ENCODE results near the gene SIDT1.

SIDT1 gene

DNA sequence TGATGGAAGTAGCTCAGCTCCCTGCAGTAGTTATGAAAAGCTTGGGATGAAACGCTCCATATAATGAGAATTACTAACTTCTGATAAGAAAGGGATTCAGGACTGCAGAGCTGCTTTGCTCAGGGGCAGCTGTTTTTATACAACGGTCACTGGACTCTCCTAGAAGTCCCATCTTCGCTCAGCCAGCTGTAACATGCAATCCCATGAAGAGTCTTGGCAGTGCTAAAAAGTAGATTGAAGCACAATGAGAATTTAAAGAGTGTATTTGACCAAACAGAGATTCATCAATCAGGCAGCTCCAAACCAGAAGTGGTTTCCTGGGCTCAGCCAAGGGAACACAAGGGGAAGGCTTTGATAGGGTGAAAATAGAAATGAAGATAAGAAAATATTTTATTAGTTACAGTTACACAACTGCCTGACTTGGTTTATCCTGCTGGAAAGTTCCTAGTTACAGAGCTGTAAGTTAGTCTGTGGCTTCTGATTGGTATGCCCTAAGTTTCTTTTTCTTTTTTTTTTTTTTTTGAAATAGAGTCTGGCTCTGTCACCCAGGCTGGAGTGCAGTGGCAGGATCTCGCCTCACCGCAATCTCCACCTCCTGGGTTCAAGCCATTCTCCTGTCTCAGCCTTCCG is 24.1 kb downstream of the SIDT1 start:
- Histone ChIP-seq H3K9me3 (ENCODE audit: control extremely low read depth in 1 of 5, control insufficient read depth in 4 of 5, insufficient read depth in 2 of 5, low read depth in 1 of 5, low read length in 4 of 5) (no peaks in the 10 kb centered on the region), H3K27ac (ENCODE audit: insufficient read depth in 1 of 2, low read depth in 1 of 2, low read length in 2 of 2, poor library complexity in 1 of 2, severe bottlenecking in 2 of 2) (no peak overlapping the region), H3K27me3 (replicated peaks in 2 of 5; ENCODE audit: control insufficient read depth in 4 of 5, insufficient read depth in 5 of 5, low read length in 4 of 5) (no peaks in the 10 kb centered on the region), H3K4me3 (ENCODE audit: control insufficient read depth in 1 of 7, extremely low read depth in 1 of 7, insufficient read depth in 4 of 7, low read depth in 2 of 7, low read length in 6 of 7) (no peak overlapping the region), H3K36me3 (ENCODE audit: control insufficient read depth in 4 of 4, insufficient read depth in 4 of 4, low read length in 3 of 4) (peaks cover 0 to 3% (median 0%) of the 10 kb centered on the region in 4 experiments), H3K4me1 (ENCODE audit: control extremely low read depth in 1 of 4, control insufficient read depth in 4 of 4, insufficient read depth in 4 of 4, low read length in 3 of 4) (peaks cover 0 to 9% (median 4%) of the 10 kb centered on the region in 4 experiments)
- CTCF ChIA-PET: interaction anchor here (0.7 to 7.7 kb wide), 9 partner anchors 11 to 178 kb away, joined by 3 to 108 read pairs (median 6); no protein-coding TSS in a partner anchor
- POLR2A ChIA-PET: no interaction called here
- WGBS (ENCODE audit: insufficient coverage): 100% methylated on average over 3 of the region's 6 CpGs
- no peak for DNase-seq

DNA sequence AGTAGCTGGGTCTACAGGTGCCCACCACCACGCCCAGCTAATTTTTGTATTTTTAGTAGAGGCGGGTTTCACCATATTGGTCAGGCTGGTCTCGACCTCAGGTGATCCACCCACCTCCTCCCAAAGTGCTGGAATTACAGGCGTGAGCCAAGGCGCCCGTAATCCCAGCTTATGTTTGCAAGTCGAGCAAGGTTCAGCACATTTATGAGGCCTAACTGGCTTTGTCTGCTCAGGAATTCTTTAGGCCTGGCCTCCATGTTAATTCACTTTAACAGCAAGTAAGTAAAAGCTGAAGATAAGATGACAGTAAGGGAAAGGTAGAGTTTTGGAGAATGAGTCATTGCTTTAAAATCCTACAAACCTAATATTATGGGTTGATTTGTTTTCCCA is 24.6 kb downstream of the SIDT1 start:
- no peaks in the 10 kb centered on the region for H3K27me3 ChIP-seq (replicated peaks in 2 of 5; ENCODE audit: control insufficient read depth in 4 of 5, insufficient read depth in 5 of 5, low read length in 4 of 5)
- H3K36me3 ChIP-seq (ENCODE audit: control insufficient read depth in 4 of 4, insufficient read depth in 4 of 4, low read length in 3 of 4): peaks cover 0 to 3% (median 0%) of the 10 kb centered on the region in 4 experiments
- H3K4me1 ChIP-seq (ENCODE audit: control extremely low read depth in 1 of 4, control insufficient read depth in 4 of 4, insufficient read depth in 4 of 4, low read length in 3 of 4): peaks cover 0 to 9% (median 4%) of the 10 kb centered on the region in 4 experiments
- WGBS (ENCODE audit: insufficient coverage): 95% methylated on average over 7 of the region's 7 CpGs
- H3K4me3 ChIP-seq (ENCODE audit: control insufficient read depth in 1 of 7, extremely low read depth in 1 of 7, insufficient read depth in 4 of 7, low read depth in 2 of 7, low read length in 6 of 7): no peak overlapping the region
- no peak for DNase-seq
- H3K27ac ChIP-seq (ENCODE audit: insufficient read depth in 1 of 2, low read depth in 1 of 2, low read length in 2 of 2, poor library complexity in 1 of 2, severe bottlenecking in 2 of 2): no peak overlapping the region
- POLR2A ChIA-PET: no interaction called here
- CTCF ChIA-PET: interaction anchor here (0.7 to 7.7 kb wide), 7 partner anchors 11 to 178 kb away, joined by 3 to 108 read pairs (median 6); no protein-coding TSS in a partner anchor
- H3K9me3 ChIP-seq (ENCODE audit: control extremely low read depth in 1 of 5, control insufficient read depth in 4 of 5, insufficient read depth in 2 of 5, low read depth in 1 of 5, low read length in 4 of 5): no peaks in the 10 kb centered on the region

DNA sequence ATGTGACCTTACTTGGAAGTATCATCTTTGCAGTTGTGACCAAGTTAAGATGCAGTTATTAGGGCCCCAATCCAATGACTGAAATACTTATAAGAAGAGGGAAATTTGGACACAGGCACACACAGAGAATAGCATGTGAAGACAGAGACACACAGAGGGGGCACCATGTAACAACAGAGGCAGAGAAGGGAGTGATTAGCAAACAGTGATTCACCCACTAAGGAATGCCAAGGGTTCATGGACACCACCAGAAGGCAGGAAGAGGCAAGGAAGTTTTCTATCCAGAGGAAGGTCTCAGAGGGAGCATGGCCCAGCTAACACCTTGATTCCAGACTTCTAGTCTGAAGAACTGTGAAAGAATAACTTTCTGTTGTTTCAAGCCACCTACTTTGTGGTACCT is 25.0 kb downstream of the SIDT1 start:
- ChIA-PET CTCF (interaction anchor here (1.7 to 7.7 kb wide), 4 partner anchors 10 to 64 kb away, joined by 6 to 108 read pairs (median 42); no protein-coding TSS in a partner anchor), POLR2A (no interaction called here)
- DNase-seq: no peak
- Histone ChIP-seq H3K27me3 (replicated peaks in 2 of 5; ENCODE audit: control insufficient read depth in 4 of 5, insufficient read depth in 5 of 5, low read length in 4 of 5) (no peaks in the 10 kb centered on the region), H3K4me1 (ENCODE audit: control extremely low read depth in 1 of 4, control insufficient read depth in 4 of 4, insufficient read depth in 4 of 4, low read length in 3 of 4) (peaks cover 0 to 9% (median 4%) of the 10 kb centered on the region in 4 experiments), H3K4me3 (ENCODE audit: control insufficient read depth in 1 of 7, extremely low read depth in 1 of 7, insufficient read depth in 4 of 7, low read depth in 2 of 7, low read length in 6 of 7) (no peak overlapping the region), H3K27ac (ENCODE audit: insufficient read depth in 1 of 2, low read depth in 1 of 2, low read length in 2 of 2, poor library complexity in 1 of 2, severe bottlenecking in 2 of 2) (no peak overlapping the region), H3K36me3 (ENCODE audit: control insufficient read depth in 4 of 4, insufficient read depth in 4 of 4, low read length in 3 of 4) (peaks cover 0 to 3% (median 0%) of the 10 kb centered on the region in 4 experiments), H3K9me3 (ENCODE audit: control extremely low read depth in 1 of 5, control insufficient read depth in 4 of 5, insufficient read depth in 2 of 5, low read depth in 1 of 5, low read length in 4 of 5) (no peaks in the 10 kb centered on the region)

DNA sequence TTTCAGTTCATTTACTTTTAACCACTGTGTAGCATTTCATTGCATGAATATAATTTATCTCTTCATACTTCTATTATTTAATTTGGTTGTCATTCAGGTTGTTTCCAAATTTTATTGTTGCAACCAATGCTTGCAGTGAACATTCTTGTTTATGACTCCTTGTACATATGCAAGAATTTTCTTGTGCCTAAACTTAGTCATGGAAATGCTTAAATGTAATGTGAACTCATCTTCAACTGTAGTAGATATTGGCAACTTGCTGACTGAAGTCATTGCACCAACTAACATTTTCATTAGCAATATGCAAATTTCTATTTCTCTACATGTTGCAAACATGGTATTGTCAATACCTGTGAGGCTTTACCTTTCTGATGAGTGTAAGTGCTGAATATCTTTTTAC is 26.7 kb downstream of the SIDT1 start:
- peaks cover 0 to 9% (median 4%) of the 10 kb centered on the region in 4 experiments for H3K4me1 ChIP-seq (ENCODE audit: control extremely low read depth in 1 of 4, control insufficient read depth in 4 of 4, insufficient read depth in 4 of 4, low read length in 3 of 4)
- H3K4me3 ChIP-seq (ENCODE audit: control insufficient read depth in 1 of 7, extremely low read depth in 1 of 7, insufficient read depth in 4 of 7, low read depth in 2 of 7, low read length in 6 of 7): no peak overlapping the region
- H3K27ac ChIP-seq (ENCODE audit: insufficient read depth in 1 of 2, low read depth in 1 of 2, low read length in 2 of 2, poor library complexity in 1 of 2, severe bottlenecking in 2 of 2): no peak overlapping the region
- no peaks in the 10 kb centered on the region for H3K27me3 ChIP-seq (replicated peaks in 2 of 5; ENCODE audit: control insufficient read depth in 4 of 5, insufficient read depth in 5 of 5, low read length in 4 of 5)
- H3K9me3 ChIP-seq (ENCODE audit: control extremely low read depth in 1 of 5, control insufficient read depth in 4 of 5, insufficient read depth in 2 of 5, low read depth in 1 of 5, low read length in 4 of 5): no peaks in the 10 kb centered on the region
- peaks cover 0 to 3% (median 0%) of the 10 kb centered on the region in 4 experiments for H3K36me3 ChIP-seq (ENCODE audit: control insufficient read depth in 4 of 4, insufficient read depth in 4 of 4, low read length in 3 of 4)
- ChIA-PET CTCF (interaction anchor here (3.3 kb wide), 1 partner anchor 19 kb away, joined by 17 read pairs; no protein-coding TSS in a partner anchor), POLR2A (no interaction called here)
- DNase-seq: no peak

DNA sequence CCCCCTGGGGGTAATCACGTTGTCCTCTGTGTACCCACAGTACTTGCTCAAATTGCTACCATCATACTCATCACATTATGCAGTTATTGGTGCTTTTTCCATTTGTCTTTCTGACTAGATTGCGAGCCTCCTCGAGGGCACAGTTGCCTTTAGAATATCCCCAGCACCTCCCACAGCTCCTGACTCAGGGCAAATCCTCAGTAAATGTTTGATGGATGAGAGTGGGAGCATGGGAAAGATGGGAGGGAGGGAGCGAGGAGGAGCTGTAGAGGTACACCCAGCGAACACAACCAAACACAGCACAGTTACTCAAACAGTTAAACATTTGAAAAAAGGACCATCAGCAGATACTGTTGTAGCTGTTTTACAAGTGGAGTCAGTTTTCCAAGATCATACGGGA is 27.9 kb downstream of the SIDT1 start:
- Histone ChIP-seq H3K27ac (ENCODE audit: insufficient read depth in 1 of 2, low read depth in 1 of 2, low read length in 2 of 2, poor library complexity in 1 of 2, severe bottlenecking in 2 of 2) (no peak overlapping the region), H3K27me3 (replicated peaks in 2 of 5; ENCODE audit: control insufficient read depth in 4 of 5, insufficient read depth in 5 of 5, low read length in 4 of 5) (no peaks in the 10 kb centered on the region), H3K36me3 (ENCODE audit: control insufficient read depth in 4 of 4, insufficient read depth in 4 of 4, low read length in 3 of 4) (peaks cover 0 to 3% (median 0%) of the 10 kb centered on the region in 4 experiments), H3K9me3 (ENCODE audit: control extremely low read depth in 1 of 5, control insufficient read depth in 4 of 5, insufficient read depth in 2 of 5, low read depth in 1 of 5, low read length in 4 of 5) (no peaks in the 10 kb centered on the region), H3K4me3 (ENCODE audit: control insufficient read depth in 1 of 7, extremely low read depth in 1 of 7, insufficient read depth in 4 of 7, low read depth in 2 of 7, low read length in 6 of 7) (no peak overlapping the region), H3K4me1 (ENCODE audit: control extremely low read depth in 1 of 4, control insufficient read depth in 4 of 4, insufficient read depth in 4 of 4, low read length in 3 of 4) (peaks cover 0 to 9% (median 4%) of the 10 kb centered on the region in 4 experiments)
- ChIA-PET POLR2A (no interaction called here), CTCF (interaction anchor here (1.2 to 3.3 kb wide), 6 partner anchors 14 to 67 kb away, joined by 3 to 17 read pairs (median 4); no protein-coding TSS in a partner anchor)
- WGBS (ENCODE audit: insufficient coverage): no CpG with 5 or more reads among the region's 6 CpGs
- DNase-seq: no peak

DNA sequence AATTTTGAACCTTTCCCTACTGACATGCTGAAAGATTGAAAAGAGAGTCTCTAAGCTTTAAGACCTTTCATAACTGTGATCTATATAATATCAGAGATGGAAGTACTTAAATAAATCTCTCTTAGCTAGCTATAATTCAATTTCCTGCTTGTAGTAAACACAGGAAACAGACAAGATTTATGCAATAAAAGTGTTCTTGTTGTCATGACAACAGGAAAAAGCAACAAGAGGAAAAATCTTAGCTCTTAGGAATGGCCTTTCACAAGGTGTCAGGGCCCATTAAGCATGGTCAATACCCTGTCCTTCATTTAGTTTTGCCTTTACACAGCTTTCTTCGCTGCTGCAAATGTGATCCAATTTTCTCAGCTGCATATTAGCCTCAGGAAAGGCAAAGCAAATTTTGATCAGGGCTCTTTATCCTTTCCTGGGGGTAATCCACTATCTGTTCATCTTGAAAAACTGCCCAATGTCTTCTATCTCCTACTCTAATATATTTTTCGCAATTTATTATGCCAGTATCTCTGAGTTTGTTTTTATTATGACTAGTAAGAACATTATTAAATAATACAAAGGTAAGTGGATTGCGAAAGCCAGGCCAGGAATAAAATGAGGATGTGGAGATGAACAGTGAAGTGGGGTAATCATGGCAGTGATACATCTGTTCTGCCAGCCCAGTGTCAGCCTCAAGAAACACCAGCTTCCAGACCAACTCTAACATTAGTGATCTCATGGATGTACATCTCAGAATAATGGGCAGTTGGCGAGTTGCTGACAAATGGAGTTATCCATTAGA is 28.7 kb downstream of the SIDT1 start:
- POLR2A ChIA-PET: no interaction called here
- no peak overlapping the region for H3K4me3 ChIP-seq (ENCODE audit: control insufficient read depth in 1 of 7, extremely low read depth in 1 of 7, insufficient read depth in 4 of 7, low read depth in 2 of 7, low read length in 6 of 7)
- 100% methylated on average over 1 of the region's 4 CpGs for WGBS (ENCODE audit: insufficient coverage)
- DNase-seq: peak; percentile 22 to 53 (median 51)
- H3K36me3 ChIP-seq (ENCODE audit: control insufficient read depth in 4 of 4, insufficient read depth in 4 of 4, low read length in 3 of 4): peaks cover 0 to 3% (median 0%) of the 10 kb centered on the region in 4 experiments
- no peaks in the 10 kb centered on the region for H3K27me3 ChIP-seq (replicated peaks in 2 of 5; ENCODE audit: control insufficient read depth in 4 of 5, insufficient read depth in 5 of 5, low read length in 4 of 5)
- peaks cover 0 to 12% (median 4%) of the 10 kb centered on the region in 4 experiments for H3K4me1 ChIP-seq (ENCODE audit: control extremely low read depth in 1 of 4, control insufficient read depth in 4 of 4, insufficient read depth in 4 of 4, low read length in 3 of 4)
- H3K9me3 ChIP-seq (ENCODE audit: control extremely low read depth in 1 of 5, control insufficient read depth in 4 of 5, insufficient read depth in 2 of 5, low read depth in 1 of 5, low read length in 4 of 5): no peaks in the 10 kb centered on the region
- H3K27ac ChIP-seq (ENCODE audit: insufficient read depth in 1 of 2, low read depth in 1 of 2, low read length in 2 of 2, poor library complexity in 1 of 2, severe bottlenecking in 2 of 2): peak overlapping the region in 1 of 2 experiments; percentile 33
- CTCF ChIA-PET: interaction anchor here (1.1 to 3.3 kb wide), 7 partner anchors 9 to 67 kb away, joined by 3 to 17 read pairs (median 5); no protein-coding TSS in a partner anchor

DNA sequence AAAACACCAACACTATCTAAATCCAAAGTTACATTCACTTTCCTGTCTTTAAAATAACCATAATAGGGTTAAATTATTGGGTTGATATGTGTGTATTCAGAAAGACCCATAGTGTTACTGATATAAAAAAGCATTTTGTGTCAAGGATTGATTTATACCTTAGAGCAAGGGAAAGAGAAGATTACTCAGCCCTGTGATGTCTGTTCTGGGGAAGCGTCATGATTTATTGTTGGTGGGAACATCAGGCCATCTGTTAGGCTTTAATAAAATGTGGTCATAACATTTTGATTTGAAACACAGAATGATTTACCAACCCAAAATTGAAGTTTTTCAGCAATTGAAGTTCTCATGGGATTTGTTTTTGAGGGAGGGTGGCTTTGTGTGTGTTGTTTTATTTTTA is 33.2 kb downstream of the SIDT1 start:
- no CpG with 5 or more reads among the region's 1 CpG for WGBS (ENCODE audit: insufficient coverage)
- CTCF ChIA-PET: no interaction called here
- POLR2A ChIA-PET: no interaction called here

More for the DNA sequence above, 33.2 kb downstream of the SIDT1 start:
- Histone ChIP-seq H3K4me1 (ENCODE audit: control extremely low read depth in 1 of 4, control insufficient read depth in 4 of 4, insufficient read depth in 4 of 4, low read length in 3 of 4) (peaks cover 0 to 7% (median 4%) of the 10 kb centered on the region in 4 experiments), H3K27me3 (replicated peaks in 2 of 5; ENCODE audit: control insufficient read depth in 4 of 5, insufficient read depth in 5 of 5, low read length in 4 of 5) (no peaks in the 10 kb centered on the region), H3K36me3 (ENCODE audit: control insufficient read depth in 4 of 4, insufficient read depth in 4 of 4, low read length in 3 of 4) (peaks cover 0 to 2% (median 0%) of the 10 kb centered on the region in 4 experiments), H3K27ac (ENCODE audit: insufficient read depth in 1 of 2, low read depth in 1 of 2, low read length in 2 of 2, poor library complexity in 1 of 2, severe bottlenecking in 2 of 2) (no peak overlapping the region), H3K4me3 (ENCODE audit: control insufficient read depth in 1 of 7, extremely low read depth in 1 of 7, insufficient read depth in 4 of 7, low read depth in 2 of 7, low read length in 6 of 7) (no peak overlapping the region), H3K9me3 (ENCODE audit: control extremely low read depth in 1 of 5, control insufficient read depth in 4 of 5, insufficient read depth in 2 of 5, low read depth in 1 of 5, low read length in 4 of 5) (no peaks in the 10 kb centered on the region)
- peak in 2 of 3 donors; percentile 39 to 55 for DNase-seq
